IPS DF 4.7 (cell line): ENCODE results near the gene PBRM1.
"Not testable (repeated sequence)": the region's sequence is repeated elsewhere in the genome, so short reads cannot be mapped to it uniquely, and the experiment has no call there.

Experiments
- DNase-seq: peaks from one replicate; pipeline ENCODE4 v3.0.0-alpha.2; 2013; ENCODE audit warnings: low spot score; ENCODE audit errors: extremely low read depth

Gene PBRM1

DNA sequence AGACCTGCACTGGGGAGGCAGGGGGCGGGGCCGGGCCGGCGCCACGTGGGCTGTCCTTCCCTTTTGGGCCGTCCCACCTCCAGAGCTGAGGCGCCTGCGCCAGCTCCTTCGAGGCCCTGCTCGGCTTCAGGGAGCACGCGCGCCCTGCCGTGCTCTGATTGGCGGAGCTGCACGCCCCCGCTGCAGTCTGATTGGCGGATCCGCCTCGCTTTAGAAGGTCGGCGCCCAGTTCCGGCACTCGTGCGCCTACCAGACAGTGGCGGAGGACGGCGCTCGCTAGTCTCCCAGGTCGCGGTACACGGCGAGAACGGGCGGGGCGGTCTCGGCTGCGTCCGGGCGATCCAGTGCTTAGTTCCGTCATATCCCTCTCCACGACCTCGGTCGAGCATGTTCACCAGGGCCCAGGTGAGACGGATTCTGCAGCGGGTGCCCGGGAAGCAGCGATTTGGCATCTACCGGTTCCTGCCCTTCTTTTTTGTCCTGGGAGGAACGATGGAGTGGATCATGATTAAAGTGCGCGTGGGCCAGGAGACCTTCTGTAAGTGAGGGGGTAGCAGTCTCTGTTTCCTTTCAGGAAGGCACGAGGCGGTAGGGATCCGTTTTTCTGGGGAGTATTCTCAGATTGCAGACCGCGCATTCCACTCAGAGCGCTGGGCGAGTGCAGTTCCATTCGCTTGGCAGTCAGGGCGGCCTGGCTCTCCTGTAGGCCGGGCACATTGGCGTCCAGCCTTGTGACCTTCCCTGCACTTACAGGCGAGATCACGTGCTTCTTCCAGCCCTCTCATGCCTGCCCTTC lies 149.1 kb downstream of the PBRM1 start, which contains the start of gene UQCC5:
Gene UQCC5, plus strand, starts transcription at position 237 of the 796 bp plus-strand sequence. Its CDS starts 151 bp downstream, at position 388.
- DNase-seq: peak; percentile 93

DNA sequence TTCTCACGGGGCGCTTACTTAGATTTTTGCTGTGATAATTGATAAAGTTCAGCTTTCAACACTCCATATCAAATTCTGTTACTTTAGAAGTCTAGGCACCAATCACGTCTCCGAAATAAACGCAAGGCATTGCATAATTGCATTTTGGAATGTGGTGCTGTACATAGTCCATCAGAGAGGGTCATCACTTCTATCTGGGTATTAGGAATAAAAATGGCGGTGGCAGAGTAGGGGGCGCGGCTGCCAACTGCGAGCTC lies 149.7 kb downstream of the PBRM1 start:
- no peak for DNase-seq

DNA sequence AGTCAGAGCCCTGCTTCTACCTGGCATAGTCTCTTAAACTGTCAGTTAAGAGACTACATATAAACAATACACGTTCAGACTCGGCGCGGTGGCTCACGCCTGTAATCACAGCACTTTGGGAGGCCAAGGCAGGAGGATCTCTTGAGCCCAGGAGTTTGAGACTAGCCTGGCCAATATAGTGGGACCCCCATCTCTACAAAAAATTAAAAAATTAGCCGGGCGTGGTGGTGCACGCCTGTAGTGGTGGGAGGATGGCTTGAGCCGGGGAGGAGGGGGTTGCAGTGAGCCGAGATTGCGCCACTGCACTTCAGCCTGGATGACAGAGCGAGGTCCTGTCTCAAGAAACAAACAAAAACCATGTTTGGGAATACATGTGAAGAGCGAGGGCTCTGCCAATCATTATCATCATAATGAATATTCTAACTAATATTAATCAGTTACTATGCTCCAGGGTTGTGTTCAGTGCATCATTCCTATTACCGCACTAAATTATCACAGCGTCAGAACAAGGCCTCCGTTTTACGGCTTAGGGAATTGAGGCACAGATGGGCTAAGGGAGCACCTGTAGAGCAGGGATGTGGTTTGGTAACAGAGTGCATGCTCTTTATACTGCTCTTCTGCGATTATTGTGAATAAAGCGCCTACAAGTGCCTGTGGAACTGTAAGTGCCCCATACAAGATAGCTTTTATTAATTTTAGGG lies 150.2 kb downstream of the PBRM1 start:
- no peak for DNase-seq

DNA sequence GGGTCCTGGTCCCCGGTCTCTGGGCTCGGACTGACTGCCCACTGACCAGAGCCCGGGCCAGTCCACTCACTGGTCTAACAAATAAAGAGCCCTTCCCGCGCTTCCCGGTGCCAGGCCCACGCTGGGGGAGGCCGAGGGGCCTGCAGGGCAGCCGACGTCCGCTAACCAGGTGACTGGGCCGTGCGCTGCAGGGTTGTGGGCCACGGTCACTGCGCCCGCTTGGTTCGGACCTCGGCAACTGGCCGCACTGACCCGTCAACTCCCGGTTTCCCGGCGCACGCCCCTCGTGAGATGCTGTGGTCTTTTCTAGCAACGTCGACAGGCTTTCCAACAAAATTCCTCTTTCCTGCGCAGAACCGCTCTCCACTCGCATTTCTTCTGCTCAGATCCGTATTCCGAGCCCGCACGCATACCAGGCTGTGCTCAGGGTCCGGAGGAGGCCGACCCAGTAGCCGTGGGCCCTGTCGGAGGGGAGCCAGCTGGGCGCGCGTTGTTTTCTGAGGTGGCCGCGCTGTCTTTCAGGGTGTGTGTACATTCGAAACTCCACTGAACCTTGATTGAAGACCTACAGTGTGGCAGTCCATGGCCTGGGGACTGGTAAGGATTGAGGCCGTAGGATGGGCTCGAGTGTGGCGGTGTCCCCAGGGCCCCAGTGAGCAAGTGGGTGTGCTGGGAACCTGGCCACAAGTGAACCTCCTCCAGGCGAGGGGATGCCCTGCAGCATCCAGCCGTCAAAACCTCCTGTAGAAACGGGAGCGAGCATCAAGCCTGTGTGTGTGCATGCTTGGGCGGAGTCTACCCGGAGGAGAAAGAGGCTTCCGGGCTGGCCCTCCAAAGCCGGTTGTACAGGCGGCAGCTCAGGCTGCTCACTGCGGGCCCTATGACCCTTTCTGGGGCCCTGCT lies 151.2 kb downstream of the PBRM1 start:
- no peak for DNase-seq

DNA sequence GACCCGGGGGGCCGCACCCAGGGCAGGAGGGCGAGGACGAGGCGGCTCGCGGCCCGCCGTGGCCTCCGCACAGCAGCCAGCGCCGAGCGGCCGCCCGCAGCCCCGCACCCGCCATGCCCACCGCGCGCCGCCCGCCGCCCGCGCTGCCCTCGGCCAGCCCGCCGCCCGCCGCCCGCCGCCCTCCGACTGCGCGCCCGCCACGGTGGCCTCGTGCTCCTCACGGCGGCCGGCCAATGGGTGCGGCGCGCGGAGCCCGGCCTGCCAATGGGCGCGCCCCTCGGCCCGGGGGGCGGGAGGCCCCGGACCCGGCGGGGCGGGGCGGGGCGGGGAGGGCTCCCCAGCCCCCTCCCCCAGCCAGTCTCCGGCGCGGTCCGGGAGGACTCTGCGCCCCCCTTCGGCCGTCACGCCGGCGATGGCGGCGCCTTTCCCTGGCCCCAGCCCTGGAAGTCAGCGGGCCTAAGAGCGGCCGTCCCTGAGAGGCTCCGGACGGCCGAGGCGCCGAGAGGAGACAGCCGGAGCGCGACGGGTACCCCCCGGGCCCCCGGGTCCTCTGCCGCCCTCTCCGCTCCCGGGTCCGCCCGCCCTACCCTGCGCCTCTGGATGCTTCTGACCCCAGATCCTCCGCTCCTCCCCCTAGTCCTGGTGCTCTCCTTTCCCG lies 152.0 kb downstream of the PBRM1 start, which contains the start of gene NT5DC2:
Gene NT5DC2, minus strand, starts transcription at position 235 of the 658 bp plus-strand sequence. Its CDS starts 120 bp downstream, at position 115.
- DNase-seq: no peak

DNA sequence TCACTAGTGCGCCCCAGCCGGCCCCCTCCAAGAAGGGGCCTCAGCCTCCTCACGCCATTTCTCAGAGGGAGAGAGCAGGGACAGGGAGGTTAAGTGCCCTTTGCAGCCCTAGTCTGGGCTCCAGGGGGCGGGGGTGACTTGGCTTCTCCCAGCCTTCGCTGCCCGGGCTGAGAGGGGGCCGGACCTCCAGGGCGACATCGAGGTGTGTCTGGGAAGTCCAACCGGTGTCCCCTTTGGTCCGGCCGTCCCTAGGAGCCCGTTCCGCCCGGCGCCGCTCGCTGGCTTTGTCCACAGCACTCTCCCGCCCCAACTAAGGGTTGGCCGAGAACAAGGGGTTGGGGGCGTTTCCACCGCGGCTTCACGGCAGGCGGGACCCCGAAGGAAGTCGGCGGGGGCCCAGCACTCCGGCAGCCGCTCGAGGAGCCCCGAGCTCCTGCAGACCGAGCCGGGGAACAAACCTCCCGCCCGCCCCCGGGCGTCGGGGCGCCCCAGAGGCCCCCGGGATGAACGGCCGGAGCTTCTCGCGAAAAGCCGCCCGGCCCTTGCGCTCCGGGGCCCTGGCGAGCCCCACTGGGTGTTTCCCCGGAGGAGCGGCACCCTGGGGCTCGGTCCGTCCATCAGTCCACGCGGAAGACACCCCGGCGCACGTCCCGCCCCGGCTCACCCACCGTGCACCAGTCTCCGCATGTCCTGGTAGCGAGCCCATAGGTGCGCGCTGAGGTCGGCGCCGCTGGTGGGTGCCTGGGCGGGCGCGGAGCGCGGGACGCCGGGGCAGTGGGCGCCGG lies 152.7 kb downstream of the PBRM1 start:
- no peak for DNase-seq

DNA sequence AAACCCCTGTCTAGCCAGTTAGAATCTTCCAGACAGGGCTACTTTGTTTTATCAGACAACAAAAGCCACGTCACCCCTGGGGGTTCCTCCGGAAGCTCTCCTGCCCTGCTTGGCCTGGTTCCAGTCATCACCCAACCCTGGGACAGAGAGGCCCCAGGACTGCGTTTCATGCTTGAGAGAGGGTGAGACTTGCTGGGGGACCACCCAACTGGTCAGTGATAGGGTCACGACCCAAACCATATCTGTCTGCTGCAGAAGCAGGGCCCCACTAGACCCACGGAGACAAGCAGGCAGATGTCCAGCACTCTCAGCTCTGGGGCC lies 153.2 kb downstream of the PBRM1 start:
- no peak for DNase-seq

DNA sequence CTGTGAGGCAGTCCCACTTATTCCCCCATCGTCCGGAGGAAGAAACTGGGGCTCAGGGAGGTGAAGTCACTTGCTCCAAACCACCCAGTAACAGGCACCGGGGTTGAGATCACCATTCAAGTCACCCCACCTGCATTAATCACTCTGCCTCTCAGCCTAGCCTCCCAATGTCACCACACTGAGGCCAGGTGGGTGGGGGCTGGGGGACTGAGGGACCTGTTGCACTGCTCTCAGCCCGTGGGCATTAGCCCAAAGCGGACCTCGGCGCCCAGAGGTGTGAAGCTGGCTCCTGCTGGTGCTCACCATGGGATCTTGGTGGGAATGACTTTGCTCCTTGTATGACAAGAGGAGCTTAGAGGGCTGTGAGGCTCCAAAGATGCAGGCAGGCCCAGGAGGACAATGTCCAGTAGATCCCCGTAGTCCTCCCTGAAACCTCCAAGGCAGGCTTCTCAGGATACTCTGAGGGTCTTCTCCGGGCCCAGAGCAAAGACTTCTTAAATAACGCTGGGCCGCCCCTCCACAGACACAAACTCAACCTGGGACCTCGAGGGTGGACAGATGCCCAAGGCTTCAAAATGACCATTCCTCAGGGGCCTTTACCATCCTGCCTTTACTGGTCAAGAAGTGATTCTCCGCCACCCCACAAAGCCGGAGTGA lies 153.7 kb downstream of the PBRM1 start:
- DNase-seq: no peak

DNA sequence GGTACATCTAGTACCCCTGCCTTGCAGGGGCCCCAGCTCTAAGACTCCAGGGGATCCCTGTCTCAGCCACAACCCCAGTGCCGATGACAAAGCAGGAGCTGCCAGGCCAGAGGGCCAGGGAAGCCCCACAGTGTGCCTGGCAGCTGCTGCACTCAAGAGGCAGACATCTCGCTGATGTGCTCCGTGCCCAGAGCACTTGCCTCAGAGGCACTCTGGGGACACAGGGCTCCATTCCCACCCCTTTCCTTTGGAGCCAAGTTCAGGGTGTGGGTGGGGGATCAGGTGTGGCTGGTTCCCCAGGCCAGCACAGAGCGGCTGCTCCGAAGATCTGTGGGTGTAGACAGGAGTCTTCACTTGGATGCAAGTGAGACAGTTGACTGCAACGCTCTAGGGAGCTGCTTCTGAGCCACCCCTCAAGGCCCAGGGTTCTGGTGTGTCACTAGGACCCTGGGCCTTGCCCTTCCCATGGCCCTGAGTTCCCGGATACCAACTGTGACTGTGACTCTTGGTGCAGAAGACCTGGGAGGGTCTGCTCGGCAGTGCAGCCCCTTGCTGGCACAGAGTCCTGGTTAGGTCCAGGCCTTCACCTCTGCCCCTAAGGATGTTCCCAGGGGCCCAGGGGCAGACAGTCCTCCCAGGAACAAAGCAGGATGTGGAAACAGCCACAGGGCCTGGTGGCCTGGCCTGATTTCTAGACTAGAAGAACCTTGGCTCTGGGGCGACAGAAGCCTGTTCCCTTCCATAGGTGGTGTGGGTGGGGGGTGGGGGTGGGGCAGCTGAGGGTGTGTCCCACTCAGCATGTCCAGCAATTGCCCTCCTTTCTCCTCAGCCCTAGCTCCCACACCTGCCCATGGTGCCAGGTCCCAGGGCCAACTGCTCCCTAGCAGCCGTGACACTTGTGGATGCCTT lies 154.5 kb downstream of the PBRM1 start:
- no peak for DNase-seq

DNA sequence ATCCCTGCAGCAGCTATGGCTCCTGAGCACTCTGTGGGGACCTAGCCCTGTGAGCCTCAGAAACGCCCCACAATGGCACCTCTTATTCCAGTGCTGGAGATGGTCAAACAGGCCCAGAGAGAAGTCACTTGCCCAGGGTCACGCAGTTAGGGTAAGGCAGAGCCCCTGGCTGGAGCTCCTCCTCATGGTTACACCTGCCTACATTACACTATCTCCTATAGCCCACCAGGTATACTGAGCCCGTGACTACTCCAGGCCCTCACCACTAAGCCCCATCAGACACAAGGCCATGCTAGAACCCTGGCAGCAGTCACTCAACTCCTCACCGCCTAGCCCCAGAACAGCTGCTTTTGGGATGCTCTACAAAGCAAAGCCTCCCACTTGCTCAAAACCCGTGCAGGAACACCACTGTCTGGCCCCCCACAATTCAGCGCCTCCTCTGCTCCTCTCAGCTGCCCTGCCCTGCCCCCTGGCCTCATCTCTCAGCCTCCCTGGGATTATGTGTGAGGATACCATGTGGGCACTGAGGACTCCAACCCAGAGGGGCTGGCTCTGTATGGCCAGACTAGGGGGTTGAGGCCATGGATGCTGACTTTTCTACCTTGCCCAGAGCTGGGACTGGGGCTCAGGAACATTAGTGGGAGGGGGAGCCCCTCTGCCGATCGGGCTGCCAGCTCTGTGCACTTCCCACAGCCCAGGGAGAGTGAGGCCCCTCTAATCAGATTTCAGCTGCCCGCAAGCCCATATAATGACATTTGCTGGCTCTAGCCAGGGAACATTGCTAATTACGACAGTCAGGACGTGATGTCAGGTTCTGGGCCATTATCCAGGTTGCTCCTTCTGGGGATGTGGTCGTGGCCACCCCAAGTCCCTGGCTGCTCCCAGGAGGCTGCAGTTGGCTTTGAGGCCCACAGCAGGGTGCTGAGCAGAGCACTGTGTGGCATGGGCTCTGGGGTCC lies 156.1 kb downstream of the PBRM1 start:
- DNase-seq: no peak

DNA sequence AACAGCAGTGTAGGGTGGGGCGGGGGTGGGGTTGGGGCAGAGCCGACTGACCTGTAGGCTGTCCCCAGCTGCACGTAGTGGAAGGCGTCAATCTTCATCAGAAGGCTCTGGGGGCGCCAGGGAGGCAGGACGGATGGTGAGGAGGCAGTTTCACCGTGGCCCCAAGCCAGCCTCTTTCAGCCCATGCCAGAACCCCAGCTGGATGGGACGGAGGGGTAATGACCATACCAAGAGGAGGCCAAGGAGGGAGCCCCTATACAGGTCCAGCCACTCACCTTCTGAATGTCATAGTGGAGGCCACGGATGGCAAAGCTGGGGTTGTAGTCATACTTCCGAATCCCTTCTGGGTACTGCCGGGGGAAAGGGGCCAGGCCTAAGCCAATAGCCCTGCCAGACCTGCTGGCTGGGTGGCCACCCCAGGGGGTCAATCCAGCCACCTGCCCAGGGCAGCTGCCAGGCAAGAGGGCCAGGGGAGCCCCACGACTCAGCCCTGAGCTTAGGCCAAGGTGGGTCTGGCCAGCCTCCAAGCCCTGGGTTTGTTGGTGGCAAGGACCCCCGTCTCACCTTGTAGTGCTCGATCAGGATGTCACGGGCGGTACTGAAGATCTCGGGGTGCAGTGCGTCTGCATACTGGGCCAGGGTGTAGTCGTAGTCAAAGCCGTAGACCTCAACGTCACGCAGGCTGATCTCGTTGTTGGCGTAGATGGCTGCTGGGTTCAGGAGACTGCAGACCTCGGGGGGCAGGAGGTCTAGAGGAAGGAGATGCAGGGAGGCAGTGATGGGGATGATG lies 156.9 kb downstream of the PBRM1 start:
- no peak for DNase-seq

DNA sequence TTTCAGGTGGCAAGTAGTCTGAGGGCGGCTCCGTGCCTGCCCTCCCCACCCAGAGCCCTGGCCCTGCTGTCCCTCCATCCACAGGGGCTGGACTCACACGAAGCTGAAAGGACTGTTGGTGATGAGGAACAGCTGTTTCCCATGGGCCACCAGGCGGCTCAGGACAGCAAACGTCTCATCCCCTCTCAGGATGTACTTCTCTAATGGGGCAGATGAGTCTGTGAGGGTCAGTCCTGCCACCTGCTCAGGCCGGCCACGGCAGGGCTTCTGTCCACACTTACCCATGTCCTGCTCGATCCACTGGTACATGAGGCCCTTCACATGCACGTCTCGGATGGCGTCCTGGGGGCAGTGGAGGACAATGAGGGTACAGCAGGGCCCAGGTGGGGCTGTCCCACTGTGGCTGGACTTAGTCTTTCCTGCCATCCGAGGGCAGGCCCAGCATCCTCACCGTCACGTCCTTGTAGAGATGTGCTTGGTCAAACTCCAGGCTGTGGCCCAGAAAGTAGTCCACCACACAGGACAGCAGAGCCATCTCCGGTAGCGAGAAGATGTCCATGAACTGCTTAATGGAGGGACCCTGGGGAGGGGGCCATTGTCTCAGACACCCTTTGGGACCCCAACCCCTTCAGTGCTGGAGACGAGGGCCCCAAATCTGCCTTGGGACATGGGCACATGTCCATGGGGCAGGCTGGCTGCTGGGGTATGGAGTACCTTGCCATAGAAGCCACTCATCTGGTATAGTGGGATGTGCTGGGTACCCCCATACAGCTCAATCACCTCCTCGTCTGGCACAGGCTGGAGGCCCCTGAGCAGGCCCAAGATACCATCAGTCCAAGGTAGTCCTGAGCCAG lies 157.8 kb downstream of the PBRM1 start:
- DNase-seq: no peak

DNA sequence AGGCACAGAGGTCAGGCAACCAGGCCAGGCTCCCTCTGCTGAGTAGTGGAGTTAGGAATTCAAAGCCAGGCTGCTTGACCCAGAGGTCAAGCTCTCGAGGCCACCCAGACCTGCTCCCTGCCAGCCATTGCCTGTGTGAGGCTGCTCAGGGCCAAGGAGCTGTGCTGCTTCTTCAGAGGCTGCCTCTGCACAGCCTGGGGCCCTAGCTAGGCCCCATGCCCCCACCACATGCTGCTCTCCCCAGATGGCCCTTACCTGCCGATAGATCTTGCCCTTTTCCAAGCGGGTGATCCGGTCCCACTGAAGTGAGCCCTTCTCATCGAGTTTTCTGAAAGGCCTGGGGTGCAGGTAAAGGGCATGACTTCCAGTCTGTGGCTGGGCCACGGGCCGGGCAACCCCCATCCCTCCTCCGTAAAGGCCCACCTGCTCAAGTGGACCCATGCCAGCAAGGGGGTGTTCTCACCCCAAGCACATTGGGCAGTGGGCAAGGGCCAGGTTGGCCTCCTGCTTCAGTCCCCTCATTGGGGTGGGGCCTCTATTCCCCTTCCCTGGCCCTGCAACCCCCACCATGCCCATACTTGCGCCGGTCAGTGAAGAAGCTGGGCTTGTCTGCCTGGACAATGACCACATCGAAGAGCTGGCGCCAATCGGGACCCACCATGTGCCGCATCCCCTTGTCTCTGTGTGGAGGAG lies 158.5 kb downstream of the PBRM1 start:
- DNase-seq: no peak

DNA sequence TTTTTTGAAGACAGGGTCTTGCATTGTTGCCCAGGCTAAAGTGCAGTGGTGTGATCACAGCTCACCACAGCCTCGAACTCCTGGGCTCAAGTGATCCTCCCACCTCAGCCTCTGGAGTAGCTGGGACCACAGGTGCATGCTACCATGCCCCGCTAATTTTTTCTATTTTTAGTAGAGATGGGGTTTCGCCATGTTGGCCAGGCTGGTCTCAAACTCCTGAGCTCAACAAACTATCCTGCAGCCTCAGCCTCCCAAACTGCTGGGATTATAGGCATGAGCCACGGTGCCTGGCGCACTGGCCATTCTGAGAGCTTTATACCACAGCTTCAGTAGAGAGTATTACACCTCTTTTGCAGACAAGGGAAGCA lies 159.1 kb downstream of the PBRM1 start:
- not testable (repeated sequence) for DNase-seq

DNA sequence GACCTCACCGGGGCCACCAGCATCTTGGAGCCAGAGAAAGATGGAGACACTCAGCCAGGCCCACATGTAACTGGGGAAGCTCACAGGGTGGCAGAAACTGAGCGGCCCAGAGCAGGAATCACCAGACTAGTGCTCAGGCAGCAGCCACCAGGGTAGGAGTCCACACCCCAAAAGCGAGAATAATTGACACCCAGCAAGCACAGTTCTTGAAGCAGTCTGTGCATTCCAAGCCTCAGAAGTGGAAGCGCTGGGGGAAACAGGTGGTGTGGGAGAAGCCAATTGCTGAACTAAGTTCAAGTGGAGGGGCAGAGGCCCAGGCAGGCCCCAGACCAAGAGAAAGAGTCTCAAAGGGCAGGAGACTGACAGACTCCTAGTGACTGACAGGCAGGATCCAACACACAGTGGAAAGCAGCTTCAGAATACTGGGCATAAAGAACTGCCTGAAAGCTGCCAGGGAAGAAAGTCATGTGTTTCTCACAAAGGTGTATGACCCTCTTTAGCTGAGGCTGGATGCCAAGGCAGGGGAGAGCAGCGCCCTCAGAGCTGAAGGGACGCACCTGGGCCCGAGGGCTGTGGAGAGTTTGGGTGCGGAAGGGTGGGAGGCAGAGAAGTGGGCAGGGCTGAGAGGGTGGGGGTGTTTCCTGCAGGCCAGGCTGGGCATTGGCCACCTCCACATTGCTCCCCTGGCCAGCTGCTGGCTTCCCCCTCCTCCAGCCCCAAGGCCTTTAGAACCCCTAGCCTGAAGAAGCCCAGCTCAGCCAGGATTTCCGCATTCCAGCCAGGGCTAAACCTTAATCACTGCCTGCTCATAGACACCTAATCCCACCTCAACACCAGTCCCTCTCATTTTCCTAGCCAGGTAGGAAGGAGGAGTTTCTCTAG lies 159.8 kb downstream of the PBRM1 start:
- DNase-seq: no peak
